H1 (cell line): ENCODE results near the gene VOPP1. TPM values are rescaled to one million over a fixed set of nuclear protein-coding genes. Genes with fewer than 3 reads are reported as not detected.
A peak's percentile ranks its signal among the peaks of the same experiment; 100 is the strongest.

Experiments
- CTCF ChIA-PET: fragments of 300-600 bp; sonication (Branson Sonifier 250); formaldehyde crosslinking; loops from one replicate; lab custom pipeline; 2021; ENCODE audit not compliant: partially characterized antibody; lab: Charles Lee
- POLR2A ChIA-PET: fragments of 300-600 bp; sonication (Branson Sonifier 250); formaldehyde crosslinking; loops from one replicate; lab custom pipeline; 2021; ENCODE audit warnings: inconsistent platforms; ENCODE audit not compliant: partially characterized antibody; lab: Charles Lee
- DNase-seq, 2 experiments: peaks; one replicate each; pipeline versions ENCODE4 v3.0.0 to v3.0.0-alpha.2; 2010 to 2022; ENCODE audit warnings: low spot score in 2 of 2, low read depth in 1 of 2, mixed read lengths in 1 of 2
- FAIRE-seq: peaks from 2 replicates; lab custom pipeline; 2011; peaks lifted over from hg19 to GRCh38; lab: Jason Lieb, UNC
- H2AFZ ChIP-seq: 2 replicates; pipeline ENCODE4 v1.8.1; 2012; ENCODE audit warnings: low read length, inconsistent platforms
- H2AK5ac ChIP-seq: 2 replicates; pipeline ENCODE4 v1.6.1; 2013; ENCODE audit warnings: low read depth, low read length
- H2BK120ac ChIP-seq: replicated peaks from 2 replicates; pipeline ENCODE3; 2013; ENCODE audit warnings: low read depth, low read length, inconsistent platforms
- H2BK12ac ChIP-seq: 2 replicates; pipeline ENCODE4 v1.6.1; 2013; ENCODE audit warnings: low read depth, low read length
- H2BK15ac ChIP-seq: 2 replicates; pipeline ENCODE4 v1.6.1; 2013; ENCODE audit warnings: low read length
- H2BK20ac ChIP-seq: 2 replicates; pipeline ENCODE4 v1.6.1; 2013; ENCODE audit warnings: low read length
- H2BK5ac ChIP-seq: 2 replicates; pipeline ENCODE4 v1.6.1; 2013; ENCODE audit warnings: low read depth, low read length
- H3K14ac ChIP-seq: 2 replicates; pipeline ENCODE4 v1.6.1; 2013; ENCODE audit warnings: inconsistent platforms; ENCODE audit not compliant: insufficient read length
- H3K18ac ChIP-seq: 2 replicates; pipeline ENCODE4 v1.6.1; 2013; ENCODE audit warnings: low read length; ENCODE audit errors: extremely low read depth
- H3K23ac ChIP-seq: 2 replicates; pipeline ENCODE4 v1.6.1; 2013; ENCODE audit warnings: inconsistent platforms; ENCODE audit not compliant: insufficient read length
- H3K23me2 ChIP-seq: 2 replicates; pipeline ENCODE4 v1.6.1; 2013; ENCODE audit warnings: low read depth, low read length
- H3K27ac ChIP-seq: 2 replicates; pipeline ENCODE4 v1.6.1; 2011; ENCODE audit warnings: low read depth, low read length, inconsistent platforms
- H3K27me3 ChIP-seq, 4 experiments: replicated peaks in 1 of 4; 1 replicate in 1 of 4; 2 replicates in 3 of 4; pipeline versions ENCODE4 v1.6.1 to v1.8.1; 2011 to 2013; ENCODE audit warnings: low read length in 3 of 4, mild to moderate bottlenecking in 3 of 4, inconsistent platforms in 2 of 4, mixed read lengths in 2 of 4, moderate library complexity in 1 of 4; ENCODE audit not compliant: control insufficient read depth in 3 of 4, insufficient read depth in 3 of 4; ENCODE audit errors: extremely low read depth in 1 of 4
- H3K36me3 ChIP-seq, 4 experiments: 2 replicates each; pipeline versions ENCODE4 v1.6.1 to v1.8.1; 2011 to 2013; ENCODE audit warnings: mild to moderate bottlenecking in 4 of 4, low read length in 3 of 4, moderate library complexity in 2 of 4, control low read depth in 1 of 4, inconsistent platforms in 1 of 4; ENCODE audit not compliant: insufficient read depth in 4 of 4, control insufficient read depth in 2 of 4
- H3K4ac ChIP-seq: replicated peaks from 2 replicates; pipeline ENCODE3; 2013; ENCODE audit warnings: low read length, low read depth, mixed read lengths, inconsistent platforms; ENCODE audit not compliant: insufficient read length
- H3K4me1 ChIP-seq, 4 experiments: replicated peaks in 1 of 4; 1 replicate in 1 of 4; 2 replicates in 3 of 4; pipeline versions ENCODE4 v1.6.1 to v1.8.1; 2011 to 2013; ENCODE audit warnings: low read length in 3 of 4, inconsistent platforms in 2 of 4, mixed read lengths in 1 of 4; ENCODE audit not compliant: insufficient read depth in 4 of 4, control insufficient read depth in 3 of 4
- H3K4me2 ChIP-seq, 2 experiments: 2 replicates each; pipeline versions ENCODE4 v1.6.1 to v1.8.1; 2011 to 2013; ENCODE audit warnings: low read depth in 2 of 2, low read length in 2 of 2, control low read depth in 1 of 2, inconsistent platforms in 1 of 2, mild to moderate bottlenecking in 1 of 2; ENCODE audit not compliant: insufficient read depth in 1 of 2
- H3K4me3 ChIP-seq, 4 experiments: fragments of 200-600, 300-600 bp in 1 of 4; sonication (generic), shearing (Covaris generic), sonication (Bioruptor Twin) in 1 of 4; 2 replicates each; pipeline versions ENCODE4 v1.5.1 to v1.8.1; 2011 to 2016; ENCODE audit warnings: low read length in 4 of 4, low read depth in 3 of 4, control low read depth in 2 of 4, inconsistent platforms in 2 of 4, mild to moderate bottlenecking in 2 of 4, mixed read lengths in 1 of 4, moderate library complexity in 1 of 4; ENCODE audit not compliant: insufficient read depth in 2 of 4; ENCODE audit errors: extremely low read depth in 1 of 4
- H3K56ac ChIP-seq: replicated peaks from 2 replicates; pipeline ENCODE3; 2013; ENCODE audit warnings: low read depth, mild to moderate bottlenecking, mixed read lengths, low read length, inconsistent platforms; ENCODE audit not compliant: insufficient read length
- H3K79me1 ChIP-seq: 2 replicates; pipeline ENCODE4 v1.6.1; 2013; ENCODE audit warnings: low read depth, low read length, control low read depth
- H3K79me2 ChIP-seq, 2 experiments: 2 replicates each; pipeline versions ENCODE4 v1.6.1 to v1.8.1; 2012 to 2013; ENCODE audit warnings: low read length in 2 of 2, mild to moderate bottlenecking in 2 of 2, inconsistent platforms in 1 of 2; ENCODE audit not compliant: insufficient read depth in 2 of 2, control insufficient read depth in 1 of 2
- H3K9ac ChIP-seq, 4 experiments: replicated peaks in 1 of 4; 1 replicate in 1 of 4; 2 replicates in 3 of 4; pipeline versions ENCODE4 v1.6.1 to v1.8.1; 2011 to 2013; ENCODE audit warnings: low read depth in 3 of 4, low read length in 3 of 4, control low read depth in 2 of 4, mild to moderate bottlenecking in 2 of 4, moderate library complexity in 2 of 4, inconsistent platforms in 1 of 4; ENCODE audit errors: extremely low read depth in 1 of 4
- H3K9me3 ChIP-seq, 2 experiments: 2 replicates each; pipeline versions ENCODE4 v1.6.1 to v1.8.1; 2012 to 2013; ENCODE audit warnings: mild to moderate bottlenecking in 2 of 2, moderate library complexity in 2 of 2, control low read depth in 1 of 2, inconsistent platforms in 1 of 2, low read depth in 1 of 2, low read length in 1 of 2, mixed read lengths in 1 of 2; ENCODE audit not compliant: insufficient read depth in 2 of 2
- H4K20me1 ChIP-seq, 2 experiments: replicated peaks in 1 of 2; 2 replicates each; pipeline versions ENCODE3 to v1.8.1; 2011 to 2013; ENCODE audit warnings: inconsistent platforms in 2 of 2, low read length in 2 of 2, mild to moderate bottlenecking in 1 of 2; ENCODE audit not compliant: insufficient read depth in 2 of 2, control insufficient read depth in 1 of 2
- H4K5ac ChIP-seq: 2 replicates; pipeline ENCODE4 v1.6.1; 2013; ENCODE audit warnings: low read length, low read depth, mixed read lengths, inconsistent platforms; ENCODE audit not compliant: insufficient read length
- H4K8ac ChIP-seq: 2 replicates; pipeline ENCODE4 v1.8.0; 2013; ENCODE audit warnings: mild to moderate bottlenecking, moderate library complexity, low read length, inconsistent platforms; ENCODE audit not compliant: insufficient read depth; ENCODE audit errors: extremely low read depth
- H4K91ac ChIP-seq: replicated peaks from 2 replicates; pipeline ENCODE3; 2013; ENCODE audit warnings: low read length, mixed read lengths, inconsistent platforms; ENCODE audit not compliant: insufficient read length
- BACH1 ChIP-seq: IDR thresholded peaks from 2 replicates; pipeline ENCODE4 v1.6.1; 2012; ENCODE audit warnings: low read length, improper control_type of control experiment
- CHD2 ChIP-seq: IDR thresholded peaks from 2 replicates; pipeline ENCODE4 v1.6.1; 2012; ENCODE audit warnings: low read length, improper control_type of control experiment
- KDM5A ChIP-seq: fragments of 200-600 bp; IDR thresholded peaks from 2 replicates; pipeline ENCODE4 v1.7.1; 2012; ENCODE audit warnings: mild to moderate bottlenecking, low read length, inconsistent platforms, mixed read lengths
- RBBP5 ChIP-seq: IDR thresholded peaks from 2 replicates; pipeline ENCODE4 v1.7.1; 2012; ENCODE audit warnings: low read depth, mild to moderate bottlenecking, inconsistent platforms, low read length, moderate library complexity, borderline replicate concordance
- SUZ12 ChIP-seq: fragments of 200-600 bp; sonication (generic); IDR thresholded peaks from 2 replicates; pipeline ENCODE4 v1.6.1; 2012; ENCODE audit warnings: mild to moderate bottlenecking, inconsistent platforms, low read length, moderate library complexity, mixed read lengths
- TBP ChIP-seq: IDR thresholded peaks from 2 replicates; pipeline ENCODE4 v1.6.1; 2011; ENCODE audit warnings: low read depth, low read length, improper control_type of control experiment
- WGBS, 2 experiments: shearing (Covaris generic) in 1 of 2; methylation state at CpG; one replicate each; pipeline versions ENCODE4 v1.1.6 to v1.1.7; 2013 to 2015; ENCODE audit warnings: low lambda C conversion rate in 2 of 2, mixed read lengths in 2 of 2, inconsistent platforms in 1 of 2, low coverage in 1 of 2, missing lambda C conversion rate in 1 of 2; ENCODE audit not compliant: insufficient replicate concordance in 2 of 2, insufficient coverage in 1 of 2, insufficient read length in 1 of 2; ENCODE audit errors: extremely low coverage in 1 of 2, missing lambda C conversion rate in 1 of 2; 5-methylcytosine and 5-hydroxymethylcytosine counted together
- polyA plus RNA-seq, 7 experiments: library from polyadenylated mRNA; depleted of rRNA in 3 of 7; stranded (reverse) in 5 of 7; unstranded in 2 of 7; fragments of >200 nt in 5 of 7; fragments of 200-250 nt in 2 of 7; gene quantifications; 1 replicate in 5 of 7; 2 replicates in 1 of 7; 4 replicates in 1 of 7; pipeline versions ENCODE4 v1.2.1 to v1.2.3, GENCODE V29; 2011 to 2013; ENCODE audit warnings: missing spikeins in 2 of 7, mixed read lengths in 2 of 7
- total RNA-seq: library from RNA; stranded (reverse); fragmentation: NEBNext Ultra II Directional; extraction: Animal tissue kit (Norgen Biotek cat#: 25700); gene quantifications from 2 replicates; pipeline ENCODE4 v1.2.1, GENCODE V29; 2021

Gene VOPP1
- total and polyA plus RNA-seq, 2 of the 8 experiments (the other 6 are each of a cell fraction or from before 2014, with no cell fraction given), result 44.7 to 83.0 TPM

- Histone ChIP-seq H3K9me3 (no peaks in the 10 kb centered on the region), H3K36me3 (no peaks in the 10 kb centered on the region), H3K56ac (no peak overlapping the region), H2AFZ (no peak overlapping the region), H3K27me3 (peaks cover 0 to 5% (median 0%) of the 10 kb centered on the region in 4 experiments; a peak in 2 of 7 replicates), H2AK5ac (no peak overlapping the region), H4K5ac (no peak overlapping the region), H4K20me1 (peaks cover 0 to 3% of the 10 kb centered on the region in 2 experiments), H3K23ac (no peak overlapping the region), H3K27ac (no peak overlapping the region), H2BK5ac (no peak overlapping the region), H3K4ac (no peak overlapping the region), H3K14ac (no peak overlapping the region), H3K4me2 (peak overlapping the region; percentile 64 to 75), H3K79me2 (peaks cover 5 to 54% of the 10 kb centered on the region in 2 experiments), H2BK20ac (no peak overlapping the region), H3K79me1 (0 out of 2 replicates have a peak, but pooled peaks cover 1% of the 10 kb centered on the region), H3K23me2 (peaks cover 12% of the 10 kb centered on the region), H3K4me1 (peaks cover 2 to 32% (median 24%) of the 10 kb centered on the region in 4 experiments; a peak in 5 of 7 replicates), H2BK12ac (no peak overlapping the region), H2BK120ac (no peak overlapping the region), H4K91ac (no peak overlapping the region), H4K8ac (no peak overlapping the region), H2BK15ac (no peak overlapping the region), H3K18ac (no peak overlapping the region), H3K4me3 (peak overlapping the region; percentile 62 to 85 (median 75)), H3K9ac (peak overlapping the region in 1 of 4 experiments; percentile 7; a peak in 1 of 7 replicates)
- POLR2A ChIA-PET, result interaction anchor here (0.6 to 1.3 kb wide), 4 partner anchors 9 to 81 kb away, joined by 3 to 4 read pairs (median 3); no protein-coding TSS in a partner anchor
- CTCF ChIA-PET, result no interaction called here
- 19% methylated on average over 5 of the region's 5 CpGs; no CpG with 5 or more reads in 1 of the 2 experiments for WGBS, 2 experiments
- no peak for FAIRE-seq
- no peak for DNase-seq
- no peak for TF ChIP-seq TBP
- TF ChIP-seq BACH1, result no peak
- TF ChIP-seq CHD2, result no peak
- TF ChIP-seq SUZ12, result no peak
- no peak for TF ChIP-seq RBBP5
- no peak for TF ChIP-seq KDM5A
Measured at GRCh38 chr7:55570939-55571338, 1.4 kb downstream of the VOPP1 start.
